H9 (cell line): ENCODE results near the gene ARRB1. TPM values are rescaled to one million over a fixed set of nuclear protein-coding genes. Genes with fewer than 3 reads are reported as not detected.
A peak's percentile ranks its signal among the peaks of the same experiment; 100 is the strongest.

Experiments
- DNase-seq: peaks from one replicate; pipeline ENCODE4 v3.0.0-alpha.2; 2017
- H2AFZ ChIP-seq: one replicate; pipeline ENCODE4 v1.6.1; 2013; ENCODE audit warnings: mild to moderate bottlenecking, low read length, control low read depth, moderate library complexity
- H2AK5ac ChIP-seq: 2 replicates; pipeline ENCODE4 v1.6.1; 2013; ENCODE audit warnings: low read length, control low read depth, mixed read lengths; ENCODE audit not compliant: insufficient read length
- H2BK120ac ChIP-seq: one replicate; pipeline ENCODE4 v1.6.1; 2013; ENCODE audit warnings: low read depth, mild to moderate bottlenecking, low read length, control low read depth, inconsistent platforms; ENCODE audit not compliant: poor library complexity, severe bottlenecking
- H2BK12ac ChIP-seq: 2 replicates; pipeline ENCODE4 v1.6.1; 2013; ENCODE audit warnings: low read length, control low read depth, mixed read lengths, low read depth; ENCODE audit not compliant: insufficient read length
- H2BK15ac ChIP-seq: 2 replicates; pipeline ENCODE4 v1.6.1; 2013; ENCODE audit warnings: low read depth, low read length, control low read depth
- H2BK20ac ChIP-seq: one replicate; pipeline ENCODE4 v1.6.1; 2013; ENCODE audit warnings: low read depth, mild to moderate bottlenecking, low read length, control low read depth, inconsistent platforms; ENCODE audit not compliant: poor library complexity, severe bottlenecking
- H2BK5ac ChIP-seq: 2 replicates; pipeline ENCODE4 v1.6.1; 2013; ENCODE audit warnings: low read length, control low read depth, mixed read lengths; ENCODE audit not compliant: insufficient read length
- H3K14ac ChIP-seq: 2 replicates; pipeline ENCODE4 v1.6.1; 2013; ENCODE audit warnings: low read length, control low read depth; ENCODE audit not compliant: insufficient read depth
- H3K18ac ChIP-seq: 2 replicates; pipeline ENCODE4 v1.6.1; 2013; ENCODE audit warnings: low read depth, mild to moderate bottlenecking, mixed read lengths, low read length, control low read depth; ENCODE audit not compliant: insufficient read length
- H3K23ac ChIP-seq: 2 replicates; pipeline ENCODE4 v1.6.1; 2013; ENCODE audit warnings: low read length, control low read depth, mixed read lengths, low read depth; ENCODE audit not compliant: insufficient read length
- H3K23me2 ChIP-seq: 2 replicates; pipeline ENCODE4 v1.6.1; 2013; ENCODE audit warnings: low read depth, mild to moderate bottlenecking, mixed read lengths, low read length, control low read depth; ENCODE audit not compliant: insufficient read length, poor library complexity, severe bottlenecking
- H3K27ac ChIP-seq: 2 replicates; pipeline ENCODE4 v1.5.1; 2013; ENCODE audit warnings: low read length, control low read depth, mixed read lengths, low read depth; ENCODE audit not compliant: insufficient read length
- H3K27me3 ChIP-seq: 2 replicates; pipeline ENCODE4 v1.6.1; 2013; ENCODE audit warnings: low read length, control low read depth, inconsistent platforms; ENCODE audit not compliant: insufficient read depth
- H3K4ac ChIP-seq: 2 replicates; pipeline ENCODE4 v1.6.1; 2013; ENCODE audit warnings: low read depth, mild to moderate bottlenecking, control low read depth, inconsistent platforms, low read length, moderate library complexity
- H3K4me1 ChIP-seq: 2 replicates; pipeline ENCODE4 v1.6.1; 2013; ENCODE audit warnings: low read length, control low read depth, inconsistent platforms; ENCODE audit not compliant: insufficient read depth
- H3K4me2 ChIP-seq: 2 replicates; pipeline ENCODE4 v1.6.1; 2013; ENCODE audit warnings: low read length, control low read depth, mixed read lengths; ENCODE audit not compliant: insufficient read length, insufficient read depth
- H3K56ac ChIP-seq: 2 replicates; pipeline ENCODE4 v1.6.1; 2013; ENCODE audit warnings: low read depth, mild to moderate bottlenecking, mixed read lengths, low read length, control low read depth; ENCODE audit not compliant: insufficient read length
- H3K79me1 ChIP-seq: 2 replicates; pipeline ENCODE4 v1.6.1; 2013; ENCODE audit warnings: low read depth, mild to moderate bottlenecking, moderate library complexity, low read length, control low read depth, inconsistent platforms; ENCODE audit not compliant: insufficient read depth, poor library complexity, severe bottlenecking
- H3K79me2 ChIP-seq: 2 replicates; pipeline ENCODE4 v1.6.1; 2013; ENCODE audit warnings: low read length, control low read depth, inconsistent platforms; ENCODE audit not compliant: insufficient read depth
- H3K9ac ChIP-seq: 2 replicates; pipeline ENCODE4 v1.6.1; 2013; ENCODE audit warnings: low read length, control low read depth, mixed read lengths; ENCODE audit not compliant: insufficient read length; ENCODE audit errors: extremely low read depth
- H3K9me3 ChIP-seq: one replicate; pipeline ENCODE4 v1.6.1; 2013; ENCODE audit warnings: low read depth, low read length, inconsistent platforms; ENCODE audit not compliant: control insufficient read depth
- H3T11ph ChIP-seq: one replicate; pipeline ENCODE4 v1.6.1; 2013; ENCODE audit warnings: mild to moderate bottlenecking, low read length, control low read depth, inconsistent platforms
- H4K20me1 ChIP-seq: one replicate; pipeline ENCODE4 v1.6.1; 2013; ENCODE audit not compliant: control insufficient read depth, insufficient read length, insufficient read depth
- H4K5ac ChIP-seq: 2 replicates; pipeline ENCODE4 v1.6.1; 2013; ENCODE audit warnings: low read depth, mild to moderate bottlenecking, mixed read lengths, low read length, control low read depth; ENCODE audit not compliant: insufficient read length
- H4K8ac ChIP-seq: replicated peaks from 2 replicates; pipeline ENCODE4 v1.6.1; 2013; ENCODE audit warnings: low read length, control low read depth, mixed read lengths, low read depth; ENCODE audit not compliant: insufficient read length
- H4K91ac ChIP-seq: 2 replicates; pipeline ENCODE4 v1.6.1; 2013; ENCODE audit warnings: low read depth, mild to moderate bottlenecking, moderate library complexity, mixed read lengths, low read length, control low read depth; ENCODE audit not compliant: insufficient read length
- H3K27ac Mint-ChIP-seq, 3 experiments: 2 replicates in 2 of 3; 3 replicates in 1 of 3; pipeline ENCODE4 v1.8.0; 2020 to 2021; ENCODE audit warnings: mixed read lengths in 3 of 3, mild to moderate bottlenecking in 1 of 3, moderate library complexity in 1 of 3
- H3K27me3 Mint-ChIP-seq: 2 replicates; pipeline ENCODE4 v1.8.0; 2021; ENCODE audit warnings: low read depth, mild to moderate bottlenecking, moderate library complexity, mixed read lengths
- H3K36me3 Mint-ChIP-seq, 3 experiments: 2 replicates in 2 of 3; 3 replicates in 1 of 3; pipeline ENCODE4 v1.8.0; 2020 to 2021; ENCODE audit warnings: low read depth in 3 of 3, mixed read lengths in 3 of 3; ENCODE audit not compliant: insufficient read depth in 1 of 3
- H3K4me1 Mint-ChIP-seq, 2 experiments: 2 replicates each; pipeline ENCODE4 v1.8.0; 2020; ENCODE audit warnings: mixed read lengths in 2 of 2
- H3K4me3 Mint-ChIP-seq, 2 experiments: 2 replicates in 1 of 2; 3 replicates in 1 of 2; pipeline ENCODE4 v1.8.0; 2020 to 2021; ENCODE audit warnings: mild to moderate bottlenecking in 2 of 2, mixed read lengths in 2 of 2, moderate library complexity in 1 of 2
- H3K9me3 Mint-ChIP-seq, 2 experiments: 2 replicates in 1 of 2; 3 replicates in 1 of 2; pipeline ENCODE4 v1.8.0; 2020; ENCODE audit warnings: mild to moderate bottlenecking in 2 of 2, mixed read lengths in 2 of 2, moderate library complexity in 1 of 2
- CTCF ChIP-seq: fragments of 200-600 bp; sonication (generic); conservative IDR thresholded peaks from 3 replicates; pipeline ENCODE4 v1.8.0; 2021; ENCODE audit warnings: antibody characterized with exemption, mild to moderate bottlenecking
- WGBS: extraction: QIAGEN DNeasy Blood & Tissue Kit; methylation state at CpG from one replicate; pipeline ENCODE4 v1.1.7; 2013; ENCODE audit warnings: missing lambda C conversion rate, low lambda C conversion rate, mixed read lengths; ENCODE audit not compliant: insufficient read length; ENCODE audit errors: extremely low coverage; 5-methylcytosine and 5-hydroxymethylcytosine counted together
- total RNA-seq: library from RNA; stranded (reverse); gene quantifications from 2 replicates; pipeline ENCODE4 v1.2.1, GENCODE V29; 2021

ARRB1 gene
- total RNA-seq, 1 experiment from 2014 or later, result 20.6 TPM

GRCh38 chr11:75306529-75306928 is 44.9 kb downstream of the ARRB1 start:
- no peak overlapping the region for H2BK20ac ChIP-seq
- no peak overlapping the region for H2AFZ ChIP-seq
- Mint-ChIP-seq H3K4me3 (no peak overlapping the region), H3K36me3 (no peaks in the 10 kb centered on the region), H3K27ac (0 out of 7 replicates have a peak overlapping the region, but pooled peaks of 1 of the 3 experiments have one; percentile 20), H3K4me1 (peaks cover 9 to 19% of the 10 kb centered on the region in 2 experiments), H3K27me3 (no peaks in the 10 kb centered on the region), H3K9me3 (no peaks in the 10 kb centered on the region; a peak in 1 of 5 replicates)
- TF ChIP-seq CTCF, result no peak
- no peak overlapping the region for H3K4me2 ChIP-seq
- no peak overlapping the region for H2BK12ac ChIP-seq
- H3T11ph ChIP-seq, result no peak overlapping the region
- H3K23ac ChIP-seq, result no peak overlapping the region
- no peak overlapping the region for H2BK15ac ChIP-seq
- H2BK120ac ChIP-seq, result no peak overlapping the region
- H3K4me1 ChIP-seq, result no peaks in the 10 kb centered on the region; the same call in 1 of the 2 replicates
- H3K14ac ChIP-seq, result no peak overlapping the region; the same call in 1 of the 2 replicates
- no peak overlapping the region for H3K9ac ChIP-seq
- H3K79me1 ChIP-seq, result no peaks in the 10 kb centered on the region
- no peak overlapping the region for H2AK5ac ChIP-seq
- no CpG with 5 or more reads among the region's 10 CpGs for WGBS
- no peak overlapping the region for H3K18ac ChIP-seq
- H3K79me2 ChIP-seq, result no peaks in the 10 kb centered on the region
- no peaks in the 10 kb centered on the region for H3K23me2 ChIP-seq
- H2BK5ac ChIP-seq, result no peak overlapping the region
- no peak overlapping the region for H4K5ac ChIP-seq
- no peaks in the 10 kb centered on the region for H3K27me3 ChIP-seq
- no peak overlapping the region for H4K91ac ChIP-seq
- no peak overlapping the region for H3K56ac ChIP-seq
- no peak overlapping the region for H3K27ac ChIP-seq
- DNase-seq, result no peak
- H4K8ac ChIP-seq, result no peak overlapping the region
- no peaks in the 10 kb centered on the region for H4K20me1 ChIP-seq
- H3K9me3 ChIP-seq, result no peaks in the 10 kb centered on the region
- no peak overlapping the region for H3K4ac ChIP-seq
